ENCODE data around the gene PLCB4. TPM values are rescaled to one million over a fixed set of nuclear protein-coding genes. Genes with fewer than 3 reads are reported as not detected.
A peak's percentile ranks its signal among the peaks of the same experiment; 100 is the strongest.

The PLCB4 gene
- total RNA-seq, 1 experiment from 2014 or later = not detected

DNA sequence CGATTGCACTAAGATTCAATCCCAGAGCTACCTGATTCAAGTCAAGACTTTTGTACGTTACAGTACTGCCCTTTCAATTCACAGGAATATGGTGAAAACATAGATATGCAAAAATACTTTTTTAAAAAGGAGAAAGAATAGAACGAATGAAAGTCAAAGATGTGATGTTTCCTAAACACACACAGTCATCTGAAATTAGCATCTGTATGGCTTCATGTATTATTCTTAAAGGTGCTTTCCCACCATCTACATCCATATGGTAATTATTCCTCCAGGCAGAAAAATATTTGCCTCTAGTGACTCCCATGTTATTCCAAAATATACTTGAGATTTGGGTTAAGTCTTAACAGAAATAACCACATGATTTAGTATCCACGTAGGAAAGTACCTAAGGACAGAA, 330.0 kb downstream of the PLCB4 start:
- H3K4me3 ChIP-seq (ENCODE audit: low read length) = no peak overlapping the region
- peaks cover 4% of the 10 kb centered on the region for H3K4me1 ChIP-seq (ENCODE audit: low read length)
- no peak for DNase-seq
- H3K9me2 ChIP-seq (replicated peaks; ENCODE audit: insufficient read depth, low read length) = no peaks in the 10 kb centered on the region
- H3K9ac ChIP-seq (ENCODE audit: low read length) = no peak overlapping the region
- no peak overlapping the region for H3K27ac ChIP-seq (ENCODE audit: low read length)
- H3K36me3 ChIP-seq (ENCODE audit: insufficient read depth, low read length) = no peaks in the 10 kb centered on the region
- no peaks in the 10 kb centered on the region for H3K9me3 ChIP-seq (ENCODE audit: low read length)
- no peak overlapping the region for H2AFZ ChIP-seq (ENCODE audit: low read length)
- no peaks in the 10 kb centered on the region for H3K79me2 ChIP-seq (ENCODE audit: low read length)
- H4K20me1 ChIP-seq (ENCODE audit: insufficient read depth, low read depth, low read length) = no peaks in the 10 kb centered on the region
- no peaks in the 10 kb centered on the region for H3K27me3 ChIP-seq (ENCODE audit: low read length)
- no peak overlapping the region for H3K4me2 ChIP-seq (ENCODE audit: low read depth, low read length, poor library complexity, severe bottlenecking)

DNA sequence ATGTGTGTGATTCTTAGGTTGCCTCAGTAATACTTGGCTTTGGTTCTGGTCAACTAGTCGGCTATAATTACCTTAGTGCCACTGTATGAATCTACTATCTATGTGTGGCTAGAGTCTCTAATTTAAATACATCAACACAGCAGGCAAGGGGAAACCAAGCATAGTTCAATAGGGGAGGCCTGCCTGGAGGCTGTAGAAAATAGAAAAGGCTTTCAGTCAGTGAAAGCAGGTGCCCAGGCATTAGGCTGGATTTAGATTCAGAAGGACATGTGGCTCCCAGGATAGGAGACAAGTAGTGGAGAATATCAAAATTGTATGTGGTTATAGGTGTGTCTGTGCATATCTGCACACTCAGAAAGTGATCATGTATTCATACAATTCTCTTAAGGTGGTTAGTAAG, 330.4 kb downstream of the PLCB4 start:
- Histone ChIP-seq H3K79me2 (ENCODE audit: low read length) (no peaks in the 10 kb centered on the region), H3K9me2 (replicated peaks; ENCODE audit: insufficient read depth, low read length) (no peaks in the 10 kb centered on the region), H4K20me1 (ENCODE audit: insufficient read depth, low read depth, low read length) (no peaks in the 10 kb centered on the region), H3K27ac (ENCODE audit: low read length) (no peak overlapping the region), H3K36me3 (ENCODE audit: insufficient read depth, low read length) (no peaks in the 10 kb centered on the region), H3K27me3 (ENCODE audit: low read length) (no peaks in the 10 kb centered on the region), H3K4me2 (ENCODE audit: low read depth, low read length, poor library complexity, severe bottlenecking) (no peak overlapping the region), H3K9ac (ENCODE audit: low read length) (no peak overlapping the region), H2AFZ (ENCODE audit: low read length) (no peak overlapping the region), H3K9me3 (ENCODE audit: low read length) (no peaks in the 10 kb centered on the region), H3K4me3 (ENCODE audit: low read length) (no peak overlapping the region), H3K4me1 (ENCODE audit: low read length) (peaks cover 4% of the 10 kb centered on the region)
- DNase-seq = no peak

DNA sequence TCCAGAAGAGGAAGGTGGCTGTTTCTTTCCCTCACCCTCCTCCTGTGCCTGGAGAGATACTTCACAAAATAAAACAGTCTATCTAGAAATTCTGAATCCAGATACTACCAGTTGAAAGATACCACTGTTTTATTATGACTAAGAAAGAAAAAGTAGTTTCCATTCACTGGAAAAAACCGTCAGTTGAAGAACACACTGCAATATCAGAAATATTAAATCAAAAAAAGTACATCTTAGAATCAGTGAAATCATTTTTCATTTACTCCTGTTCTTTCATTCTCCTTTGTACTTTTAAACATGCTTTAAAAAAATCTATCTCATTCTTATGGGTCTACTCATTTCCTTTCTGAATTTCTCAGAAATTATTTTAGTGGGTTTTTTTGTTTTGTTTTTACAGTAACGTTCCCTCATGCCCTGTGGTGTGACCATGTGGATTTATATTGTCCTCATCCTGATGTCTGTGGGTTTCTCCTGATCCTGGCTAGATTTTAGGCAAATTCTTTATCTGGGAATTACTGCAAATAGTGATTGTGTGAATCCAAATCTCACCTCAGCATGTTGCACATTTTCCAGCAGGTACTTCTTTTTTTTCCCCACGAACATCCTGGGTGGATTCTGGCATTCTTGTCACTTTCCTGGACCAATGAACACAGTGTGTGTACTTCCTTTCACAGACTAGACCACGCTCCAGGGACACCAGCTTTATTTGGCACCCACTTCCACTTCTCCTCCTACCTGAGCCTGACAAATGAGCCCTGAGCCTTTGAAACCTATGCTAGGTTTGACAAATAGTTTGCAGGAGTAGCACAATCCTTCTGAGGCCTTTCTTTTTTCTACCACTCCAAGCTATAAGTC, 331.5 kb downstream of the PLCB4 start:
- Histone ChIP-seq H3K36me3 (ENCODE audit: insufficient read depth, low read length) (no peaks in the 10 kb centered on the region), H3K9me2 (replicated peaks; ENCODE audit: insufficient read depth, low read length) (no peaks in the 10 kb centered on the region), H3K4me1 (ENCODE audit: low read length) (peaks cover 4% of the 10 kb centered on the region), H3K27me3 (ENCODE audit: low read length) (no peaks in the 10 kb centered on the region), H3K79me2 (ENCODE audit: low read length) (no peaks in the 10 kb centered on the region), H3K9me3 (ENCODE audit: low read length) (no peaks in the 10 kb centered on the region), H3K27ac (ENCODE audit: low read length) (no peak overlapping the region), H2AFZ (ENCODE audit: low read length) (no peak overlapping the region), H3K9ac (ENCODE audit: low read length) (no peak overlapping the region), H3K4me2 (ENCODE audit: low read depth, low read length, poor library complexity, severe bottlenecking) (no peak overlapping the region), H3K4me3 (ENCODE audit: low read length) (no peak overlapping the region), H4K20me1 (ENCODE audit: insufficient read depth, low read depth, low read length) (no peaks in the 10 kb centered on the region)
- DNase-seq = no peak

DNA sequence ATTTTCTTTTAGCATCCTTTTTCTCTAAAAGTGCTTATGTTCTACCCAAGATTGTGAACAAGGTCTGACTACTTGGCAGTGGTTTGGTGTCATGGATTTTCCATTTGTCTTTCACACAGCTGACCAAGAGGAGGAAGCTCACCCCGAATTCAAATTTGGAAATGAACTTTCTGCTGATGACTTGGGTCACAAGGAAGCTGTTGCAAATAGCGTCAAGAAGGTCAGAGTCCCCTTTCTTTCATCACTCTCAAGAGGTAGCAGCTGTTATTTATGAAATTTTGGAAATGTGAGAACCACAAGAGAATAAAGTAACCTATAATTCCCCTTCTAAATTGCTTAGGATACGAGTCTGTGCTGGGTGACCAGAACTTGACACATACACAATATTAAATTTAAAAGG, 332.5 kb downstream of the PLCB4 start:
- Histone ChIP-seq H3K4me1 (ENCODE audit: low read length) (peaks cover 4% of the 10 kb centered on the region), H3K9me2 (replicated peaks; ENCODE audit: insufficient read depth, low read length) (no peaks in the 10 kb centered on the region), H3K79me2 (ENCODE audit: low read length) (no peaks in the 10 kb centered on the region), H3K4me2 (ENCODE audit: low read depth, low read length, poor library complexity, severe bottlenecking) (no peak overlapping the region), H2AFZ (ENCODE audit: low read length) (no peak overlapping the region), H3K9ac (ENCODE audit: low read length) (no peak overlapping the region), H3K27ac (ENCODE audit: low read length) (no peak overlapping the region), H4K20me1 (ENCODE audit: insufficient read depth, low read depth, low read length) (no peaks in the 10 kb centered on the region), H3K27me3 (ENCODE audit: low read length) (no peaks in the 10 kb centered on the region), H3K36me3 (ENCODE audit: insufficient read depth, low read length) (no peaks in the 10 kb centered on the region), H3K4me3 (ENCODE audit: low read length) (no peak overlapping the region), H3K9me3 (ENCODE audit: low read length) (no peaks in the 10 kb centered on the region)
- DNase-seq = no peak

DNA sequence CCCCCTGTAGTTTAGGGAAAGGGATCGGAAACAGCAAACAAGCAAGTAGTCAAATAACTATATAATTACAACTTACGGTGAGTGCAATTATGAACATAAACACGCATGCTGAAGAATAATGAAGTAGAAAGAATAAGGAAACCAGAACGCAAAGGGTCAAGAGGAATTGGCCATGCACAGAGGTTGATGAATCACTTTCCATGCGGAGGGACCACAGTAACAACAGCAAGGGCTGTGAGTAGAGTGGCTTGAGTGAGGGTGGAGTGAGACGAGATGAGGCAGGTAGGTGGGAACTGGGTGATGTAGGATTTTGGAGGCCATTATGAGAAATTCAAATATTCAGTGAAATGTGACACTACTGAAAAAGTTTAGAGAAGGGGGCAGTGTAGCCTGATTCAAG, 333.3 kb downstream of the PLCB4 start:
- H3K9ac ChIP-seq (ENCODE audit: low read length) = no peak overlapping the region
- H3K27me3 ChIP-seq (ENCODE audit: low read length) = no peaks in the 10 kb centered on the region
- H3K4me1 ChIP-seq (ENCODE audit: low read length) = peaks cover 4% of the 10 kb centered on the region
- no peaks in the 10 kb centered on the region for H3K9me2 ChIP-seq (replicated peaks; ENCODE audit: insufficient read depth, low read length)
- H3K9me3 ChIP-seq (ENCODE audit: low read length) = no peaks in the 10 kb centered on the region
- no peak overlapping the region for H3K27ac ChIP-seq (ENCODE audit: low read length)
- H3K79me2 ChIP-seq (ENCODE audit: low read length) = no peaks in the 10 kb centered on the region
- no peaks in the 10 kb centered on the region for H3K36me3 ChIP-seq (ENCODE audit: insufficient read depth, low read length)
- no peak overlapping the region for H3K4me3 ChIP-seq (ENCODE audit: low read length)
- H2AFZ ChIP-seq (ENCODE audit: low read length) = no peak overlapping the region
- H4K20me1 ChIP-seq (ENCODE audit: insufficient read depth, low read depth, low read length) = no peaks in the 10 kb centered on the region
- DNase-seq = no peak
- H3K4me2 ChIP-seq (ENCODE audit: low read depth, low read length, poor library complexity, severe bottlenecking) = no peak overlapping the region

DNA sequence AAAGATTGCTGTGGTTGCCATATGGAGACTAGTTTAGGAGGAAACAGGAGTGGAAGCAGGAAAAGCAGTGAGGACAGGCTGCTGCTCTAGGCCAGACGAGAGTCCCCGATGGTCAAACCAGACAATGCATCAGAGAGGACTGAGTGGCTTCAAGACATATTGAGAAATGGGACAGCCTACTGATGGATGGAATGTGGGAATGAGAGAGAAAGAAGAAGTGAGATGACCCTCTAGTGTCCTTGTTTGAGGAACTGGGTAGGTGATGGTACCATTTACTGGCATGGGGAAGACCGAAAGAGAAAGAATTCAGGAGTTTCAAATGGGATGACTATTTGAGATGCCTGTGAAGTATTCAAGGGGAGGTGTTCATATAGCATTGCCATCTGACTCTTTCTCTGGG, 333.7 kb downstream of the PLCB4 start:
- H3K4me1 ChIP-seq (ENCODE audit: low read length) = peaks cover 4% of the 10 kb centered on the region
- no peak overlapping the region for H3K4me2 ChIP-seq (ENCODE audit: low read depth, low read length, poor library complexity, severe bottlenecking)
- no peaks in the 10 kb centered on the region for H3K36me3 ChIP-seq (ENCODE audit: insufficient read depth, low read length)
- H3K79me2 ChIP-seq (ENCODE audit: low read length) = no peaks in the 10 kb centered on the region
- no peak overlapping the region for H3K9ac ChIP-seq (ENCODE audit: low read length)
- H3K9me2 ChIP-seq (replicated peaks; ENCODE audit: insufficient read depth, low read length) = no peaks in the 10 kb centered on the region
- no peaks in the 10 kb centered on the region for H3K27me3 ChIP-seq (ENCODE audit: low read length)
- H2AFZ ChIP-seq (ENCODE audit: low read length) = no peak overlapping the region
- no peak overlapping the region for H3K4me3 ChIP-seq (ENCODE audit: low read length)
- no peak for DNase-seq
- no peaks in the 10 kb centered on the region for H4K20me1 ChIP-seq (ENCODE audit: insufficient read depth, low read depth, low read length)
- no peak overlapping the region for H3K27ac ChIP-seq (ENCODE audit: low read length)
- no peaks in the 10 kb centered on the region for H3K9me3 ChIP-seq (ENCODE audit: low read length)

DNA sequence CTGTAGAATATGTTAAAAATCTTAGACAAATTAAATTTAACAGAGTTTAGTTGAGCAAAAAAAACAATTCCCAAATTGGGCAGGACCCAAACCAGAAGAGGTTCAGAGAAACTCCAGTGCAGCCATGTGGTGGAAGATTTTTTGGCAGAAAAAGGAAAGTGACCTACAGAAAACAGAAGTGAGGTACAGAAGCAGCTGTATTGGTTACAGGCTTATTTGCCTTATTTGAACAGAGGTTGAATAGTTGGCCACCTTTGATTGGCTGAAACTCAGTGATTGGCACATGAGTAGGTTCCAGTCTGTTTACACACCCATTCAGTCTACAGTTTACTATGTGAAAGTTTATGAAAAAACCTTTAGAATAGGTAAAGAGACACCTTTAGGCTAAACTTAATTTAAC, 334.6 kb downstream of the PLCB4 start:
- H3K4me3 ChIP-seq (ENCODE audit: low read length) = no peak overlapping the region
- H3K9me2 ChIP-seq (replicated peaks; ENCODE audit: insufficient read depth, low read length) = no peaks in the 10 kb centered on the region
- H2AFZ ChIP-seq (ENCODE audit: low read length) = no peak overlapping the region
- no peak for DNase-seq
- H3K27ac ChIP-seq (ENCODE audit: low read length) = no peak overlapping the region
- no peaks in the 10 kb centered on the region for H3K36me3 ChIP-seq (ENCODE audit: insufficient read depth, low read length)
- H3K4me2 ChIP-seq (ENCODE audit: low read depth, low read length, poor library complexity, severe bottlenecking) = no peak overlapping the region
- H4K20me1 ChIP-seq (ENCODE audit: insufficient read depth, low read depth, low read length) = no peaks in the 10 kb centered on the region
- H3K79me2 ChIP-seq (ENCODE audit: low read length) = no peaks in the 10 kb centered on the region
- no peak overlapping the region for H3K9ac ChIP-seq (ENCODE audit: low read length)
- H3K4me1 ChIP-seq (ENCODE audit: low read length) = no peaks in the 10 kb centered on the region
- H3K27me3 ChIP-seq (ENCODE audit: low read length) = no peaks in the 10 kb centered on the region
- H3K9me3 ChIP-seq (ENCODE audit: low read length) = no peaks in the 10 kb centered on the region

DNA sequence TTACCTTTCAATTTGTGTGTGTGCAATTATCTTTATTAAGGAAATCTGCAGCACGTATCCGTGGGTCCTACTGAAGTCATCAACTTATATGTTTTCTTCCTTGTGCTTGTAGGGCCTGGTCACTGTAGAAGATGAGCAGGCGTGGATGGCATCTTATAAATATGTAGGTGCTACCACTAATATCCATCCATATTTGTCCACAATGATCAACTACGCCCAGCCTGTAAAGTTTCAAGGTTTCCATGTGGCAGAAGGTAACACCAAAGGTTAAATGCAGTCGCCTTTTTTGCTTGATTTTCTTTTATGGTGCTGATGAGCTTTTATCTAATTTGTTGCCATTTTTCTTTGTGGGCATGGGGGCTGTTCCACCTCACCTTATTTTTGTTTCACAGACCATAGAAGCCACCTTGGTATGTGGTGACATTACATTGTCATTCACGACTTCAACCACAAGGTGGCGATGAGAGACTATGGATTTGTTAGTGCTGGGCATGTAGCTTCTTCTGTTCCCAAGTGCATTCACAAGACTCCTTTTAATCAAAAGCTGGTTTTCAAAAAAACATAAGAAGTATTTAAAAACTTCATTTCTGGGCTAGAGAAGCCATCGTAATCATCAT, 339.0 kb downstream of the PLCB4 start:
- H3K4me2 ChIP-seq (ENCODE audit: low read depth, low read length, poor library complexity, severe bottlenecking) = no peak overlapping the region
- H3K27me3 ChIP-seq (ENCODE audit: low read length) = no peaks in the 10 kb centered on the region
- H3K9ac ChIP-seq (ENCODE audit: low read length) = no peak overlapping the region
- no peaks in the 10 kb centered on the region for H3K9me3 ChIP-seq (ENCODE audit: low read length)
- peak; percentile 87 for DNase-seq
- H3K4me1 ChIP-seq (ENCODE audit: low read length) = no peaks in the 10 kb centered on the region
- H3K36me3 ChIP-seq (ENCODE audit: insufficient read depth, low read length) = no peaks in the 10 kb centered on the region
- no peak overlapping the region for H2AFZ ChIP-seq (ENCODE audit: low read length)
- H3K27ac ChIP-seq (ENCODE audit: low read length) = no peak overlapping the region
- no peaks in the 10 kb centered on the region for H3K79me2 ChIP-seq (ENCODE audit: low read length)
- no peaks in the 10 kb centered on the region for H3K9me2 ChIP-seq (replicated peaks; ENCODE audit: insufficient read depth, low read length)
- H3K4me3 ChIP-seq (ENCODE audit: low read length) = no peak overlapping the region
- no peaks in the 10 kb centered on the region for H4K20me1 ChIP-seq (ENCODE audit: insufficient read depth, low read depth, low read length)

Measured in Karpas-422 (cell line).